Stimulated activated CD4-positive, alpha-beta T cell treated with anti-CD3 and anti-CD28 coated beads, Interleukin-15, amount 100 ng/mL, for 48 hours (primary cell): ENCODE results near the gene ASB8.
"Not testable (repeated sequence)": the region's sequence is repeated elsewhere in the genome, so short reads cannot be mapped to it uniquely, and the experiment has no call there.

ENCODE experiments used
- DNase-seq, 2 donors: peaks; one replicate each; pipeline ENCODE4 v3.0.0-alpha.2; 2020; ENCODE audit warnings: low read depth in 2 of 2

Gene ASB8

DNA sequence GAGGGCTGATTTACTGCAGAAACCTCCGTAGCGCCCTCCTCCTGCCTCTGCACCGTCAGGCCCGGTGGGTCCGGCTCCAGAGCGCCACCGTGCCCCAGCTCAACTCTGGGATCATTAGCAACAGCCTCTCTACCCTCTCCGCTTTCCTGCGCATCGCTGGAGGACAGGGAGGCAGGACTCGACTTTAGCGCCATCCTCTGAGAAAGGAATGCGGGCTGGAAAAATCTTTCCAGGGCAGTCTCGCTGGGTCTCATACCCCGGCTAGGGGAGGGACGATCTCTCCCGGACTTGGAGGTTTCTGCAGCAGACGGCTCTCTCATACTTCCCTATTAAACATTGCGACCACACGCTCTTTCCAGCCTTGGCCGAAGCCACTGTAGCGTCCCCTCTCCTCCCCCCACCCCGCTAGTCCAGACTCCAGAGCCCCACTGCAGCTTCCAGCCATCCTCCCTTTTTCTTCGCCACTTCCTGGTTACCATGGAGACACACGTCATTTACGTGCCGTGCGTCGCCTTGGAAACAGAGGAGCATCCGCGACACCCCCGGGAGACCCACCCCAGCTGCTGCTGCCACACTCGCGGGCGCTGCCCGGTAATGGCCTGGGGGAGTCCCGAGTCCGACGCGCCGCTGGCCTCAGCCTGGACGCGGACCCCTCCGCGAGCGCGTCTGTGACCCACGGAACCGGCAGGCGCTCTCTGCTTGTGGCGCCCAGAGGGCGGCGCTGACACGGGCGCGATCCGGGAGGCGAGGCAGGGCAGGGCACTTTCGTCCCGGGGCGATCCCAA, 26.0 kb upstream of the ASB8 start, which contains the start of gene CCDC184:
CCDC184 (plus strand) TSS at position 554 of the 785 bp plus-strand sequence. CDS start 479 bp downstream, outside the sequence.
- peak; percentile 38 to 61 for DNase-seq

DNA sequence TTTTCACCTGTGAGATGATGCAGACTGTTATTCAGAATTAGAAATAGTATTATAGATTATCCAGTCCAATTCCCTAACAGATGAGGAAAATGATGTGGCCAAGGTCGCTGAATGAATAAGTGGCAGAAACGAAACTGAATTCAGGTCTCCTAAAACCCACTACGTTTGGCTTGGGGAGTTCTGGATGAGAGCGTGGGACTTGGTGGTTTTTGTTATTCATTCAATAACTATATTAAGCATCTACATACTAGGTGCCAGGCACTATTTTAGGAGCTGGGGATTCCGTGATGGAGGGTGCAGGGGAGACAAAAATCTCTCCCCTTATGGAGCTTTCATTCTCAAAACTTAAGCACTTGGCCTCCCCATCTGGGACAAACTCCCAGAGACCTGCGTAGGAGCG, 25.3 kb upstream of the ASB8 start:
- DNase-seq, result no peak

DNA sequence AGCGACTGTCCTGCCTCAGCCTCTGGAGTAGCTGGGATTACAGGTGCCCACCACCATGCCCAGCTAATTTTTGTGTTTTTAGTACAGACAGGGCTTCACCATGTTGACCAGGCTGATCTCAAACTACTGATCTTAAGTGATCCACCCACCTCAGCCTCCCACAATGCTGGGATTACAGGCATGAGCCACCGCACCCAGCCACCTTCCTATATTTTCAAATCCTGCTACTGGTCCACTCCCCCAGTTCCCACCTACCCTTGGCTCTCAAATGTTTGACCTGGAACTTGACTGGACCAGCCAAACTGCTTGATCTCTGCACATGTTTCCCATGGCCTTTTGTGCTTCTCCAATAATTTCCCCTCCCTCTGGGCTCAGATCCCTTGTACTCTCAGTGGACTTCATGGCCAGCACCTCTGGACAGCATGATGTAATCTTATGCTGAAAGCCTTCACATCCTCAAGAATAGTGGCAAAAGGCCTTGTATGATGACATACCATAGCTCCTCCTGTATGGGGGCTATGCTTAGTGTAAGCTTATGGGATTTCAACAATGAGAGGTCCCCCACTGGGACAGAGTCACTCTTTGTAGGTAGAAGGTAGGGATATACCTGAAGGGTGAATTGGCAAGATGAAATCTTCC, 23.7 kb upstream of the ASB8 start:
- DNase-seq, result no peak

DNA sequence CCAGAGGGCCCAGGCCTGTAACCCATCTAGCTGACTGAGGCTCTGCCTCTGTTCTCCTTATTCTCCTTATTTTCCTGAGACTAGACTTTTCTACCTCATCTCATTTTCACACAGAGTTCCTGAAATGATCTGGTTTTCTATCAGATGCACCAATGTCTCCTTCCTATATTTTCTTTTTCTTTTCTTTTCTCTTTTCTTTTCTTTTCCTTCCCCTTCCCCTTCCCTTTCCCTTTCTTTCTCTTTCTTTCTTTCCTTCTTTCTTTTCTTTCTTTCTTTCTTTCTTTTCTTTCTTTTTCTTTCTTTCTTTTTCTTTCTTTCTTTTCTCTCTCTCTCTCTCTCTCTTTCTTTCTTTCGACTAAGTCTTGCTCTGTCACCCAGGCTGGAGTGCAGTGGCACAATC, 23.1 kb upstream of the ASB8 start:
- DNase-seq, result no peak

DNA sequence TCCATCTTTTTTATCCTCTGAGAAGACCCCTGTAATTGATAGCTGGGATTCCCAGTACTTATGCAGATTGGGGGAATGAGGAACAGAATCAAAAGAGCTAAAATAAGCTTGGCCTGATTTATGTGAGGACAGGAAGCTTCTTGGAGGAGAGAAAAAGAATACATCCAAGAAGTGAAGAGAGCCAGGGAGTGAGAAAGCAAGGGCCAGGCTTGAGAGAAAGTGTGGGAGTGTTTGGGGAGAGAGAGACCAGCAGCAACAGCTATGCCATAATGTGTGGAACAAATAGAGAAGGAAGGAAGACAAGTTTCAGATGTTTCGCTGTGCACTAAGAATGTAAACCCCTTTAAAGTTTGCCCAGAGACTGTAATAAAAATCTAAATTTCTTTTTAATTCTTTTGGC, 22.2 kb upstream of the ASB8 start:
- DNase-seq, result no peak

DNA sequence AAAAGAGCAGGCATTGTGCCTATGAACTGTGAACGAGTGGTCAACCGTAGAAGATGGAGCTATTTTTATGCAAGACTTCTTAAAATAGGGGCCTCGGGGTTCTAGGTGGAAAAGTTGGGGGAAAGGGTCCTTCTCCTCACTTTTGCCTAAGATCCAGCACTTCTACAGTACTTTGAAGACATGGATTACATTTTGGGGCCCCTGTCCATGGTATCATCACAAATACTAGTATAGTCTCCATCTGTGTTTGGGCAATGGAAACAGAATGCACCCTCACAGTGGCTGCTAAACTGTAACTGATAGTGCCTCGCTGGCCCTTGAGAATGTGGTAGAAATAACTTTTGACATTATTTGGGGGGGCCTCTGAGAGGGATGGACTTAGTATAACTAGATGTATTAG, 20.7 kb upstream of the ASB8 start:
- no peak for DNase-seq

DNA sequence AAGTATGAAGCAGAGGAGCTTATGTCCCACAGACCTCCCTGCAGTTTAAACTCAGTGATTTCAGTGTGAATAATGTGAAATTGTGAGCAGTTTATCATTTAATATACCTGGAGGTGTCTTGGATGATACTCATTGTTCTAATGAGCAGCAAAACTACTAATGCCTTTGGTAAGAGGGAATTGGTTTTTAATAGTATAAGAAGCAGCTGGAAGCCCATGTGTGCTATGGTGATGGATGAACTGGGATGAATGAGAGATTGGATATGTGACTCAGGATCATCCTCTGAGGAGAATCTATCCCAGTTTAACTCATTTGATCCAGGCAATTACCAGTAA, 19.1 kb upstream of the ASB8 start:
- DNase-seq, result no peak

DNA sequence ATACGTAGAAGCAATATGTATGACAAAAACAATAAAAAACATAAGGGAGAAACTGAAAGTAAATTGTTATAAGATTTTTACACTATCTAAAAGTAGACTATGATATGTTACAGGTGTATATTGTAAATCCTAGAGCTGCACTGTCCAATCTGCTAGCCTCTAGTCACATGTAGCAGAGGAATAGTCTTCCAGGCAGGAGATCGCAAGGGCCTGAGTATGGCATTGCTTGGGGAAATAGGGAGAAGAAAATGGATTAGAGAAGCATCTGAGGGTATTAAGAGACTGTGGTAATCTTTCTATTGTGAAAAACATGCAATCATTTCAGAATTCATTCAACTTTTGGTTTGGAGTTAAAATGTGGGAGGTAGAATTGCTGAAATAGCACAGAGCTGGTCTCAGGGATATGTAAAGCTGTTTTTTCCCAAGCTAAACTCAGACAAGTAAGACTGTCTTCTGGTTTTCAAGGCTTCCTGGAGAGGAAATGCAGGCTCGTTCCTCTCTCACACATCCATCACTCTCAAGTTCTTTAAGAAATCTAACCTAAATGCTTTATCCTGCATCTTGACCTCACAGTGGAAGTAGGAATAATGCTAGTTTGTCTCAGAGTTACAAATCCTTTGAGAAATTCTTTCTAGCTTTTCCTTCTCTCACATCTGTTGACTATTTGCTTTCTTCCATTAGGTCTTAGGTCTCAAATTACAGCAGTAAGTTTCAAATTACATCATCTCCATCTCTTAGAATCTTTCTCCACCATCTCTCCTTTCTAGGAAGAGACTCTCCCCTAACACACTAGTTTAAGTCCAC, 18.5 kb upstream of the ASB8 start:
- DNase-seq, result no peak

DNA sequence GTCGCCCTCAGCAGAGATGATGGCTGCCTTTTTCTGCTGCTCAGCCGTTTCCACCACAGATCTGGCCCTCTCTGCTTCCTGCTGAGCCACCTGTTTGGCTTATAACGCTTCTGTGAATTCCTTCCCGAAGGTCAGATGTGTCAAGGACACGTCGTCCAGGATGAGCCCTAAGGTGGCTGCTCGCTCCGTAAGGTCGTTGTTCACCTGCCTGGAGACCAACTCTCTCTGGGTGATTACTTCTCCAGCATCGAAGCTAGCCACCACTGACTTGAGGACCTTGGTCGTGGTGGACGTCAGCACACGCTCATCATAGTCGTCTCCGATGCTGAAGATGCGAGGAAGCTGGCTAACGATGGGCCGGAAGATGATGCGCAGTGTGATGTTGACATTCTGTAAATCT, 11.7 kb upstream of the ASB8 start:
- DNase-seq, result no peak

DNA sequence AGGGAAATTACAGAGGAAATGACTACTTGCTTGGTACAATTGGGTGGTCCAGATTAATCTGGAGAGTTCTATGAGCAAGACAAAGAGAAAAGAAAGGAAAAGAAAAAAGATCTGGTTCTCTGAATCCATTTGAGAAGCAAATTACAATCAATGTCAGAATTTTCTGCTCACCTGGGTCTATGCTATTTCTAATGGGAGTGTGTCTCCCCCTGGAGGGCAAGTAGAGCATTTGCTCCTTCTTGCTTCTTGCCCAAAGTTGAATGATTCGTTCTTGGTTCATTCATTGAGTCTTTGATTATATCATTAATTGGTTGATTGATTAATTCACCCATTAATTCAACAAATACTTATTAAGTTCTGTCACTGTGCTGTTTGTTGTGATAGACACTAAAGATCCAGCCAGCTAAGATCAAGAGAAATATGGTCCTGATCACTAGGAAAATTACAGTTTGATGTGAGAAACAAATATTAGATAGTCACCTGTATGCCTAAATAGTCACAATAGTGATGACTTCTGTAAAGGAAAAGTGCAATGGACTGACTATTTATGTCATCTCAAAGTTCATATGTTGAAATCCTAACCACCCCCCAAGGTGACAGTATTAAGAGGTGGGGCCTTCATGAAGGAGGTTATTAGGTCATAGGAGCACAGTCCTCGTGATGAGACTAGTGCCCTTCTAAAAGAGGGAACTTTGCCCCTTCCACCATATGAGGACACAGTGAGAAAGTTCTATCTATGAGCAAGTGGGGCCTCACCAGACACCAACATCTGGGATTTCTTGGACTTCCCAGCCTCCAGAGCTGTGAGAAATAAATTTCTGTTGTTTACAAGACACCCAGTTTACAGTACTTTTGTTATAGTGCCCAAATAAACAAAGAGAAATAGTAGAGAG, 8.0 kb upstream of the ASB8 start:
- DNase-seq, result peak; percentile 8 to 28

DNA sequence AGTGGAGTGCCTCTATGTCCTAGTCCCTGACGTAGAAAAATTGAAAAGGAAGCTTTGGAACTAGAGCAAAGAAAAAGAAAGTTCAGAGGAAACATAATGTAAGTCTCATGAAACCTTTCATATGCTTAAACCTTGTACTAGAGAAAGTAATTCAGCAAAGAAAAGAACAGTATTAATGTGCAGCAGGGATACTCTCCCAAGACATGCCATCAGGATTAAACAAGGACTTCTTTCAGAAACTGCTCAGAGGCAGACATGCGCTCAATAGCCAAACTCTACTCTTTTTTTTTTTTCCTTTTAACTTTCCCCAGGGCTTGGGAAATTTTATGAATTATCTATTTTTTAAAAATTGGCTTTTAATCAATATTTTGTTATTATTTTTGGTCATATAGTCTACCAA, 7.1 kb upstream of the ASB8 start:
- no peak for DNase-seq

DNA sequence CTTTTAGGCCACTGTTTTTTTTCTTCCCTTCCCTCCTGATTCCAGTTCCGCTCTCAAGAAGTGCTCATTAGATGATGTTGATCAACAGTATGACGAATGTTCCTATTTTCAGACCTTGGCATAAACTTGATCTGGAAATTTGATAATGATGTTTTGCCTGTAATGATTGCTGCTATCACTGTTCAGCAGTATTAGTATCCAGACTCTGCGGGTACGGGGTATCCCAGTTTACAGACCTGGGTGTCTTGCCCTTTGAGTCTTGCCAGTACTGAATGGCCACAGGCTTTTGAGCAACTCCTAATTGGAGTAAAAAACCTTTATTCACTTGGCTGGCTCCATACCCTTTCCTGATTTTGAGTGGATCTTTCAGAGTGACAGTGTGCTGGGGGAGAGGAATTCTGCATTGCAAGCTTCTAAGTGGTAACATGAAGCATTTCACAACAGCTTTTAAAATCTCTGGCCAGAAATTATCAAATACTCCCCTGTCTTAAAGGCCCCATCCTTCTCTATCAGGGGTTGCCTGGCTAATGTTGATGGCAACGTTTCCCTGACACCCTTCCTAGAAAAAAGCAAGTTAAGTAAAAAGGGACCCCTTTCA, 5.9 kb upstream of the ASB8 start:
- no peak for DNase-seq

DNA sequence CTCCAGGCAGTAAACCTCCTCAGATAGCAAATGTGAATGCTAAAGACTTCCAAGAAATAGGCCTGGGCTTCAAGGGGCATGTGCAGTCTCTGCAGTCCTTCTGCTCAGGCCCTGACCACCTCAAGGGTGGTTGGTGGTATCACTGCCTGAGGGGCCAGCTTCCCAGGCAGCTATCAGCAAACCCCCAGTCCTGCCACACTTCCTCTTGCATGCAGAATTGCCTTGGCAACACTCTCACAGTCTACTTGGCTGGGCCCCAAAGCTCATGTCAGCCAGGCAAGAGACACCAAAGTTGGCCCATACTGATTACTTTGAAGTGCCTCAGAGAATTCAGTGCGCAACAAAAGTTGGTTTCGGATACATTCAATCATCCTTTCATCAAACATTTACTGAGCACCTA, 3.5 kb upstream of the ASB8 start:
- DNase-seq, result no peak

DNA sequence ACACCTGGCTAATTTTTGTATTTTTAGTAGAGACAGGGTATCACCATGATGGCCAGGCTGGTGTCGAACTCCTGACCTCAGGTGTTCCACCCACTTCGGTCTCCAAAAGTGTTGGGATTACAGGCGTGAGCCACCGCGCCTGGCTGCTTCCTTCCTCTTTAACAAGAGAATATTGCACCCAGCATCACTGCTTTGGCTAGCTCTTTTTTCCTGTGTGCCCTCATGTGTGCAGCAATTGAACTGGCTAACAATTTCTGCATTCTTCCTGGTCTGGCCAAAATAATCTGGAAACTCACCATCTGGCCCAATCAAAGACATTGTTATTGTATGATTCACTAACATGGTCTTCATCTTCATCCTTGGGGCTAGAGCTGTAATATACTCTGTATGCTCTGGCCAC, 2.7 kb upstream of the ASB8 start:
- DNase-seq, result no peak

DNA sequence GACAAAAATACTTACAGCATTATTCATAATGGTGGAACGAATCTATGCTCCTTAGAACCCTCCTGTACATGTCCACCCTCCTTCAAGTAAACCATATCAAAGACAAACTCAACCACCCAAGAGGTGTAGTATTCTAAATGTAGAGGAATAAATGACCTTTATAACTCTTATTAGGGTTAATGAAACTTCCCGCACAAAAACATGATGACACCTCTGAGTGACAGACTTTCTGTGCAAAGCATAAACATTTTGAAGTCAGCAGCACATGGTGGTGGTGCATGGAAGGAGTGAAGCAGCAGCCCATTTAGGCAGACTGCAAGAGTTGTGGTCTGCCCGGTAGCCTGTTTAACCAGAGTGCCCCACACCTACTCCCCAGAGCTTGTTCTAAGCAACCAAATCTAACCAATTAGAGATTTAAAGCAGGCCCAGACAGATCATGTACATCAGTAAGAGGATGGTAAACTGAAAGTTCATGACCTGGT, 615 bp upstream of the ASB8 start:
- DNase-seq, result peak in 1 of 2 donors; percentile 12

DNA sequence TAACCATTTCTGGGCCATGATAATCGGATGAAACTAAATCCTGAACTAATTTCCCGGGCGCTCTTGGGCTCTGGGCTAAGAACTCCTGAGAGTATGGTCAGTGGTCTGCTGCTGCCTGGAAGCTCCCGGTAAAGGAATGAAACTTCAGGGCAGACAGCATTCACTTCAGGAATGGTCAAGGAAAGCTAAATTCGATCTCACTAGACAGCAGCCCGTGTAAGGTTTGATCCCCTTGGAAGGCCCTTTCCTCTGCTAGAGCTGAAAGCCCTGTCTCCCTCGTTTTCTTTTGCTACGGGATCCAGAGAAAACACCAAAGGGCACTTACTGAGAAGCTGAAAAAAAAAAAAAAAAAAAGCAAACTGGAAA, 680 bp downstream of the ASB8 start:
- DNase-seq, result no peak

DNA sequence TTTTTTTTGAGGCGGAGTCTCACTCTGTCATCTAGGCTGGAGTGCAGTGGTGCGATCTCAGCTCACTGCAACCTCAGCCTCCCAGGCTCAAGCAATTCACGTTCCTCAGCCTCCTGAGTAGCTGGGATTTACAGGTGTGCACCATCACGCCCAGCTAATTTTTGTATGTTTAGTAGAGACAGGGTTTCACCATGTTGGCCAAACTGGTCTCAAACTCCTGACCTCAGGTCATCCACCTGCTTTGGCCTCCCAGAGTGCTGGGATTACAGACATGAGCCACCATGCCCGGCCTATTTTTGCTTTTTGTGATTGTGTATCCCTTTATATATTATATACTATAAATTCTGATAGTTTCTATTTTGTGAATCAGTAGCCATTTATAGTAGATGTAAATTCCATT, 1.5 kb downstream of the ASB8 start:
- DNase-seq, result not testable (repeated sequence)

DNA sequence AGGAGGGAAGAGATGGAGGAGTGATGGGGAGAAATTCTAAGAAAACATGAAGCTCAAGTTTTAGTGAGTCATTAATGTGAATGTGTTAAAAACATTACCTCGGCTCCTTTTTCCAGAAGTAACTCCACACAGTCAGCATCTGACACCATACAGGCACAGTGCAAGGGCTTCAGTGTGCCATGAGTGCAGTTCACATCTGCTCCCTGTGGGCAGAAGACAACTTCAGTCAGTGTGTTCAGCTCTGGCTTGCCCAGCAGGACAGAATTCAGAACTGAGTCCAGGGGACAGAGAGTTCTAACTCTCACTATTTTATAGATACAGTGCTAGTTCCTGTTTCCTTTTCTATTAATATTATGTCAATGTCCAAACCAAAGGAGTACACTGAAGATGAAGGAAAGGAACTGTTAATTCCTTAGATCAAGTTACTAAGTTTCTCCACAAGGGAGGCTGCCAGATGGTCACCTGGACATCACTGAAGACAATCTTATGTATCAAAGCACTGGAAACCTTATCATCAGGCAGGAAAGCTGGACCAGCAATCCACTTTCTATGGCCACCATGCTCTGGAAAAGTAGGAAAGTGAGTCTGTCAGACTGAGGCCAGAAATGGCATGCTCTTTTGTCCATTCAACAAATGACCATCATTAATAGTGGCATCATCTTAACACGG, 6.1 kb downstream of the ASB8 start:
- DNase-seq, result no peak

DNA sequence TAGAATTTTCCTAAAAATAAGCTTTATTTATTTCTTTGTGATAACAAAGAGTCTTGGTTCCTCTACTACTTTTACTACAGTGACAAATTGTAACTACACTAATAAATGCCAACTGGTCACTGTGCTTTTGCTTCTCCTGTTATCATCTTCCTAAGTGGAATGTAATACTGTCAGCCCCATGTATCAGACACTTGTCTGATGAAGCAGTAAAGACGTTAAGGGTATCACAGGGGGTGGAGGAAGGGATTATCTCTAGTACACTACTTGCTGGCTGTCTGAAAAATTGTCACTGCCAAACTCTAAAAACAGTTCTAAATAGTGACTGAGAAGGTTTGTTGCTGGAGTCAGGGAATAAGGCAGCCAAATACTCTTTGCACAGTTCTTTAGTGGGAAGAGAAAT, 11.3 kb downstream of the ASB8 start:
- DNase-seq, result no peak

DNA sequence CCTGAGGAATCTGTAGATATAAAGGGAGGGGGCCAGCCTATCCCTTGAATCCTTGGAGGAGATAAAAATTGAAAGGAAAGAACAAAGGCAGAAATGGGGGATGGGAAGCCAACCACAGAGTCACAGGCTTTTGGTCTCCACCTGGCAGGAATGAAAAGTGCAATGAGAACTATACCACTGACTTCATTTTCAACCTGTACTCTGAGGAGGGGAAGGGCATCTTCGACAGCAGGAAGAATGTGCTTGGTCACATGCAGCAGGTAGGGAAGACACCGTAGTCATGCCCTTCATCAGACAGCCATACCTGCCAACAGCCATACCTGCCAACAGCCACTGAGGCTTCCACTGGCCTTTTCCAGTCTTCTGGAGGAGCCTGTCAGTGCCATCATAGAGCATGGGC, 13.4 kb downstream of the ASB8 start:
- DNase-seq, result no peak
